Thyroid gland (tissue), 4 donors: ENCODE measurements around the gene MEAF6.
"Not testable (repeated sequence)": the region's sequence is repeated elsewhere in the genome, so short reads cannot be mapped to it uniquely, and the experiment has no call there.

ENCODE experiments used
- POLR2A ChIP-seq, 2 donors: fragments of 450-650 bp; IDR thresholded peaks; one replicate each; pipeline ENCODE4 v1.6.1; 2017; ENCODE audit warnings: antibody characterized with exemption in 2 of 2, mild to moderate bottlenecking in 2 of 2, moderate library complexity in 1 of 2
- TF ChIP-seq, protein P1 (sequence below), 6 experiments: fragments of 200-600 bp in 3 of 6; fragments of 450-650 bp in 3 of 6; sonication (generic) in 3 of 6; IDR thresholded peaks; one replicate each; pipeline ENCODE4 v1.5.1; 2016 to 2019; ENCODE audit warnings: antibody characterized with exemption in 6 of 6, mild to moderate bottlenecking in 2 of 6, inconsistent platforms in 1 of 6, moderate library complexity in 1 of 6

DNA sequence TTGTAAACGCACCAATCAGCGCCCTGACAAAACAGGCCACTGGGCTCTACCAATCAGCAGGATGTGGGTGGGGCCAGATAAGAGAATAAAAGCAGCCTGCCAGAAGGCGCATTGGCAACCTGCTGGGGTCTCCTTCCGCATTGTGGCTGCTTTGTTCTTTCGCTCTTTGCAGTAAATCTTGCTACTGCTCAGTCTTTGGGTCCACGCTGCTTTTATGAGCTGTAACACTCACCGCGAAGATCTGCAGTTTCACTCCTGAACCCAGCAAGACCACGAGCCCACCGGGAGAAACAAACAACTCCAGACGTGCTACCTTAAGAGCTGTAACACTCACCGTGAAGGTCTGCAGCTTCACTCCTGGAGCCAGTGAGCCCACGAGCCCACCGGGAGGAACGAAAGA is 4.4 kb upstream of the MEAF6 start:
- TF ChIP-seq, protein P1, sequence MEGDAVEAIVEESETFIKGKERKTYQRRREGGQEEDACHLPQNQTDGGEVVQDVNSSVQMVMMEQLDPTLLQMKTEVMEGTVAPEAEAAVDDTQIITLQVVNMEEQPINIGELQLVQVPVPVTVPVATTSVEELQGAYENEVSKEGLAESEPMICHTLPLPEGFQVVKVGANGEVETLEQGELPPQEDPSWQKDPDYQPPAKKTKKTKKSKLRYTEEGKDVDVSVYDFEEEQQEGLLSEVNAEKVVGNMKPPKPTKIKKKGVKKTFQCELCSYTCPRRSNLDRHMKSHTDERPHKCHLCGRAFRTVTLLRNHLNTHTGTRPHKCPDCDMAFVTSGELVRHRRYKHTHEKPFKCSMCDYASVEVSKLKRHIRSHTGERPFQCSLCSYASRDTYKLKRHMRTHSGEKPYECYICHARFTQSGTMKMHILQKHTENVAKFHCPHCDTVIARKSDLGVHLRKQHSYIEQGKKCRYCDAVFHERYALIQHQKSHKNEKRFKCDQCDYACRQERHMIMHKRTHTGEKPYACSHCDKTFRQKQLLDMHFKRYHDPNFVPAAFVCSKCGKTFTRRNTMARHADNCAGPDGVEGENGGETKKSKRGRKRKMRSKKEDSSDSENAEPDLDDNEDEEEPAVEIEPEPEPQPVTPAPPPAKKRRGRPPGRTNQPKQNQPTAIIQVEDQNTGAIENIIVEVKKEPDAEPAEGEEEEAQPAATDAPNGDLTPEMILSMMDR (IDR thresholded peaks at IDR 0.05): not testable (repeated sequence)
- not testable (repeated sequence) for TF ChIP-seq POLR2A (IDR thresholded peaks at IDR 0.05)
